ENCODE results near the gene GRID2. TPM values are rescaled to one million over a fixed set of nuclear protein-coding genes. Genes with fewer than 3 reads are reported as not detected.

The GRID2 gene
- polyA plus RNA-seq, 2 donors, result 0.02 TPM; not detected in 1

GRCh38 chr4:93469560-93469959 is 1165.8 kb downstream of the GRID2 start:
- no peak overlapping the region for H3K27ac ChIP-seq (ENCODE audit: low read depth in 2 of 2, low read length in 1 of 2)
- H3K4me1 ChIP-seq (ENCODE audit: control insufficient read depth in 2 of 2, insufficient read depth in 2 of 2, low read length in 1 of 2), result no peaks in the 10 kb centered on the region
- H3K27me3 ChIP-seq (ENCODE audit: control insufficient read depth in 1 of 2, insufficient read depth in 2 of 2, low read length in 2 of 2), result no peaks in the 10 kb centered on the region
- H3K36me3 ChIP-seq (ENCODE audit: control insufficient read depth in 2 of 2, insufficient read depth in 2 of 2, low read length in 1 of 2), result no peaks in the 10 kb centered on the region
- WGBS, 2 donors, result 55% methylated on average over 3 of the region's 3 CpGs
- H3K4me3 ChIP-seq (ENCODE audit: low read depth in 1 of 2, low read length in 2 of 2), result no peak overlapping the region
- no peaks in the 10 kb centered on the region for H3K9me3 ChIP-seq (ENCODE audit: control insufficient read depth in 2 of 2, insufficient read depth in 1 of 2, low read depth in 1 of 2, low read length in 1 of 2)

- WGBS, 2 donors, result 61 to 69% methylated on average over 2 of the region's 2 CpGs
- Histone ChIP-seq H3K4me1 (ENCODE audit: control insufficient read depth in 2 of 2, insufficient read depth in 2 of 2, low read length in 1 of 2) (no peaks in the 10 kb centered on the region), H3K27me3 (ENCODE audit: control insufficient read depth in 1 of 2, insufficient read depth in 2 of 2, low read length in 2 of 2) (no peaks in the 10 kb centered on the region), H3K27ac (ENCODE audit: low read depth in 2 of 2, low read length in 1 of 2) (no peak overlapping the region), H3K9me3 (ENCODE audit: control insufficient read depth in 2 of 2, insufficient read depth in 1 of 2, low read depth in 1 of 2, low read length in 1 of 2) (no peaks in the 10 kb centered on the region), H3K36me3 (ENCODE audit: control insufficient read depth in 2 of 2, insufficient read depth in 2 of 2, low read length in 1 of 2) (no peaks in the 10 kb centered on the region), H3K4me3 (ENCODE audit: low read depth in 1 of 2, low read length in 2 of 2) (no peak overlapping the region)
Measured at GRCh38 chr4:93475730-93476129, 1172.0 kb downstream of the GRID2 start.

- Histone ChIP-seq H3K9me3 (ENCODE audit: control insufficient read depth in 2 of 2, insufficient read depth in 1 of 2, low read depth in 1 of 2, low read length in 1 of 2) (no peaks in the 10 kb centered on the region), H3K27me3 (ENCODE audit: control insufficient read depth in 1 of 2, insufficient read depth in 2 of 2, low read length in 2 of 2) (no peaks in the 10 kb centered on the region), H3K36me3 (ENCODE audit: control insufficient read depth in 2 of 2, insufficient read depth in 2 of 2, low read length in 1 of 2) (no peaks in the 10 kb centered on the region), H3K4me3 (ENCODE audit: low read depth in 1 of 2, low read length in 2 of 2) (no peak overlapping the region), H3K4me1 (ENCODE audit: control insufficient read depth in 2 of 2, insufficient read depth in 2 of 2, low read length in 1 of 2) (no peaks in the 10 kb centered on the region), H3K27ac (ENCODE audit: low read depth in 2 of 2, low read length in 1 of 2) (no peak overlapping the region)
- WGBS, 2 donors, result 85 to 87% methylated on average over 1 of the region's 1 CpG
Measured at GRCh38 chr4:93478805-93479204, 1175.0 kb downstream of the GRID2 start.

GRCh38 chr4:93480452-93480851 is 1176.7 kb downstream of the GRID2 start:
- Histone ChIP-seq H3K27me3 (ENCODE audit: control insufficient read depth in 1 of 2, insufficient read depth in 2 of 2, low read length in 2 of 2) (no peaks in the 10 kb centered on the region), H3K4me3 (ENCODE audit: low read depth in 1 of 2, low read length in 2 of 2) (no peak overlapping the region)
- 58 to 67% methylated on average over 1 of the region's 1 CpG for WGBS, 2 donors

GRCh38 chr4:93495346-93495745 is 1191.6 kb downstream of the GRID2 start:
- no peaks in the 10 kb centered on the region for H3K36me3 ChIP-seq (ENCODE audit: control insufficient read depth in 2 of 2, insufficient read depth in 2 of 2, low read length in 1 of 2)
- no peak overlapping the region for H3K27ac ChIP-seq (ENCODE audit: low read depth in 2 of 2, low read length in 1 of 2)
- no peaks in the 10 kb centered on the region for H3K9me3 ChIP-seq (ENCODE audit: control insufficient read depth in 2 of 2, insufficient read depth in 1 of 2, low read depth in 1 of 2, low read length in 1 of 2)
- H3K27me3 ChIP-seq (ENCODE audit: control insufficient read depth in 1 of 2, insufficient read depth in 2 of 2, low read length in 2 of 2), result no peaks in the 10 kb centered on the region
- WGBS, 2 donors, result 39 to 56% methylated on average over 4 of the region's 4 CpGs
- no peak overlapping the region for H3K4me3 ChIP-seq (ENCODE audit: low read depth in 1 of 2, low read length in 2 of 2)
- H3K4me1 ChIP-seq (ENCODE audit: control insufficient read depth in 2 of 2, insufficient read depth in 2 of 2, low read length in 1 of 2), result no peaks in the 10 kb centered on the region

More at GRCh38 chr4:93480452-93480851, 1176.7 kb downstream of the GRID2 start:
- Histone ChIP-seq H3K36me3 (ENCODE audit: control insufficient read depth in 2 of 2, insufficient read depth in 2 of 2, low read length in 1 of 2) (no peaks in the 10 kb centered on the region), H3K4me1 (ENCODE audit: control insufficient read depth in 2 of 2, insufficient read depth in 2 of 2, low read length in 1 of 2) (no peaks in the 10 kb centered on the region), H3K27ac (ENCODE audit: low read depth in 2 of 2, low read length in 1 of 2) (no peak overlapping the region), H3K9me3 (ENCODE audit: control insufficient read depth in 2 of 2, insufficient read depth in 1 of 2, low read depth in 1 of 2, low read length in 1 of 2) (no peaks in the 10 kb centered on the region)

GRCh38 chr4:93501244-93501643 is 1197.5 kb downstream of the GRID2 start:
- Histone ChIP-seq H3K27me3 (ENCODE audit: control insufficient read depth in 1 of 2, insufficient read depth in 2 of 2, low read length in 2 of 2) (no peaks in the 10 kb centered on the region), H3K9me3 (ENCODE audit: control insufficient read depth in 2 of 2, insufficient read depth in 1 of 2, low read depth in 1 of 2, low read length in 1 of 2) (no peaks in the 10 kb centered on the region), H3K4me1 (ENCODE audit: control insufficient read depth in 2 of 2, insufficient read depth in 2 of 2, low read length in 1 of 2) (no peaks in the 10 kb centered on the region), H3K36me3 (ENCODE audit: control insufficient read depth in 2 of 2, insufficient read depth in 2 of 2, low read length in 1 of 2) (no peaks in the 10 kb centered on the region), H3K27ac (ENCODE audit: low read depth in 2 of 2, low read length in 1 of 2) (no peak overlapping the region), H3K4me3 (ENCODE audit: low read depth in 1 of 2, low read length in 2 of 2) (no peak overlapping the region)
- 34 to 54% methylated on average over 3 of the region's 3 CpGs for WGBS, 2 donors

GRCh38 chr4:93501946-93502345 is 1198.2 kb downstream of the GRID2 start:
- no peak overlapping the region for H3K27ac ChIP-seq (ENCODE audit: low read depth in 2 of 2, low read length in 1 of 2)
- no peaks in the 10 kb centered on the region for H3K4me1 ChIP-seq (ENCODE audit: control insufficient read depth in 2 of 2, insufficient read depth in 2 of 2, low read length in 1 of 2)
- H3K9me3 ChIP-seq (ENCODE audit: control insufficient read depth in 2 of 2, insufficient read depth in 1 of 2, low read depth in 1 of 2, low read length in 1 of 2), result no peaks in the 10 kb centered on the region
- H3K36me3 ChIP-seq (ENCODE audit: control insufficient read depth in 2 of 2, insufficient read depth in 2 of 2, low read length in 1 of 2), result no peaks in the 10 kb centered on the region
- no peaks in the 10 kb centered on the region for H3K27me3 ChIP-seq (ENCODE audit: control insufficient read depth in 1 of 2, insufficient read depth in 2 of 2, low read length in 2 of 2)
- H3K4me3 ChIP-seq (ENCODE audit: low read depth in 1 of 2, low read length in 2 of 2), result no peak overlapping the region
- WGBS, 2 donors, result 78 to 81% methylated on average over 3 of the region's 3 CpGs

GRCh38 chr4:93502991-93503390 is 1199.2 kb downstream of the GRID2 start:
- Histone ChIP-seq H3K4me3 (ENCODE audit: low read depth in 1 of 2, low read length in 2 of 2) (no peak overlapping the region), H3K27ac (ENCODE audit: low read depth in 2 of 2, low read length in 1 of 2) (no peak overlapping the region)
- 78 to 79% methylated on average over 2 of the region's 2 CpGs for whole genome bisulfite sequencing, 2 donors

GRCh38 chr4:93513851-93514250 is 1210.1 kb downstream of the GRID2 start:
- no peaks in the 10 kb centered on the region for H3K4me1 ChIP-seq (ENCODE audit: control insufficient read depth in 2 of 2, insufficient read depth in 2 of 2, low read length in 1 of 2)
- no peaks in the 10 kb centered on the region for H3K9me3 ChIP-seq (ENCODE audit: control insufficient read depth in 2 of 2, insufficient read depth in 1 of 2, low read depth in 1 of 2, low read length in 1 of 2)
- 86 to 94% methylated on average over 2 of the region's 2 CpGs for WGBS, 2 donors
- no peak overlapping the region for H3K4me3 ChIP-seq (ENCODE audit: low read depth in 1 of 2, low read length in 2 of 2)
- H3K36me3 ChIP-seq (ENCODE audit: control insufficient read depth in 2 of 2, insufficient read depth in 2 of 2, low read length in 1 of 2), result no peaks in the 10 kb centered on the region
- no peak overlapping the region for H3K27ac ChIP-seq (ENCODE audit: low read depth in 2 of 2, low read length in 1 of 2)
- H3K27me3 ChIP-seq (ENCODE audit: control insufficient read depth in 1 of 2, insufficient read depth in 2 of 2, low read length in 2 of 2), result no peaks in the 10 kb centered on the region

More at GRCh38 chr4:93502991-93503390, 1199.2 kb downstream of the GRID2 start:
- H3K27me3 ChIP-seq (ENCODE audit: control insufficient read depth in 1 of 2, insufficient read depth in 2 of 2, low read length in 2 of 2), result no peaks in the 10 kb centered on the region
- H3K9me3 ChIP-seq (ENCODE audit: control insufficient read depth in 2 of 2, insufficient read depth in 1 of 2, low read depth in 1 of 2, low read length in 1 of 2), result no peaks in the 10 kb centered on the region
- H3K36me3 ChIP-seq (ENCODE audit: control insufficient read depth in 2 of 2, insufficient read depth in 2 of 2, low read length in 1 of 2), result no peaks in the 10 kb centered on the region
- H3K4me1 ChIP-seq (ENCODE audit: control insufficient read depth in 2 of 2, insufficient read depth in 2 of 2, low read length in 1 of 2), result no peaks in the 10 kb centered on the region

- 95 to 96% methylated on average over 7 of the region's 7 CpGs for WGBS, 2 donors
- Histone ChIP-seq H3K27me3 (ENCODE audit: control insufficient read depth in 1 of 2, insufficient read depth in 2 of 2, low read length in 2 of 2) (no peaks in the 10 kb centered on the region), H3K4me1 (ENCODE audit: control insufficient read depth in 2 of 2, insufficient read depth in 2 of 2, low read length in 1 of 2) (no peaks in the 10 kb centered on the region), H3K9me3 (ENCODE audit: control insufficient read depth in 2 of 2, insufficient read depth in 1 of 2, low read depth in 1 of 2, low read length in 1 of 2) (no peaks in the 10 kb centered on the region), H3K27ac (ENCODE audit: low read depth in 2 of 2, low read length in 1 of 2) (no peak overlapping the region), H3K4me3 (ENCODE audit: low read depth in 1 of 2, low read length in 2 of 2) (no peak overlapping the region), H3K36me3 (ENCODE audit: control insufficient read depth in 2 of 2, insufficient read depth in 2 of 2, low read length in 1 of 2) (no peaks in the 10 kb centered on the region)
Measured at GRCh38 chr4:93515208-93515607, 1211.4 kb downstream of the GRID2 start.
